ENCODE measurements around the gene B3GALT6.

B3GALT6 gene

GRCh38 chr1:1259951-1260600, 28.0 kb downstream of the B3GALT6 start:
- DNase-seq, result peak in 3 of 56 donors; percentile 11 to 27 (median 24)

DNA sequence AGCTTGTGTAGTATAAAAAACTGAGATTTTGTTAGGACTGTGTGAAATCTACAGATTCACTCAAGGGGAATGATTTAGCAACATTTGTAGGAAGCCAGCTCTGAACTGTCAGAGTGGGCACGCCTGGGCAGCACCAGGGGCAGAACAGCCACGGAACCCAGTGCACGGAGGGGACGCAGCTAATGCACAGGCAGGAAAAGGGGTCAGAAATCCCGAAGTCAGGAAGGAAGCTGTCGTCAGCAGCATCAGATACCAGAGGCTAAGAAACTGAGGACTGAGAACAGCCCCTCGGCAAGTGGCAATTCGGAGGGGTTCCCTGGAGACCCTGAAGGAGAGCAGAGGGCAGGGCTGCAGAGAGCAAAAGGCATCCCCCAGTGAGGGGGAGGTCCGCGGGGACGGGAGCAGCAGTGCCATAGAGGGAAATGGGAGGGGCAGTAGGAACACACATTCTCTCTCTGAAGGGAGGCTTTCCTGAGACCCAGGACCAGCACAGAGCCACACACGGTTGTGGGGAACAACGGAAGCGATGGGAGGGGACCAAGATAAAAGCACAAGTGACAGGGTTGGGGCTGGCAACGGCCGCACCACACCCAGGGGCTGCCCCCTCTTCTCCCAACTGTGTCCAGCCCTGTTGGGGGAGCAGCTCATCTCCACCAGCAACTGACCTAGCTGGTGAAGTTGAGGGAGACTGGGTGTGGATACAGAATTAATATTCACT, 29.0 kb downstream of the B3GALT6 start:
- DNase-seq, result no peak

- DNase-seq, result no peak
Measured at GRCh38 chr1:1262071-1262470, 30.0 kb downstream of the B3GALT6 start.

DNA sequence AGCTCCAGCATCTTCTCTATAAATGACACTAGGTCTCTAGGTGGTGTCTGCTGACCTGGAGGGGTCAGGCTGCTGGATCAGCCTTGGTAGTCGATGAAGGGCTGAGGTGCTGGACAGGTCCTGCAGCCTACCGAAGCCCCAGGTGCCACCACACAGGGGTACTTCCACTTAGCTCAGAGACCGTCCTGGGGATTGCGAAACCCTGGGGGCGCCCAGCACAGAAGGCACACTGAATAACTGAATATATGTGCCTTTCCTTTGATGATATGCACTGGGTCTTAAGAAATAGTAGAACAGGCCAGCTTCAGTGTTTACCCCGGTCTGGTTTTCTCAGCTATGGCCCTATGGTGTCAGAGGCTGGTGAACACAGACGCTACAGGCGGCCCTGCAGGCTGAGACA, 30.7 kb downstream of the B3GALT6 start:
- DNase-seq, result no peak

DNA sequence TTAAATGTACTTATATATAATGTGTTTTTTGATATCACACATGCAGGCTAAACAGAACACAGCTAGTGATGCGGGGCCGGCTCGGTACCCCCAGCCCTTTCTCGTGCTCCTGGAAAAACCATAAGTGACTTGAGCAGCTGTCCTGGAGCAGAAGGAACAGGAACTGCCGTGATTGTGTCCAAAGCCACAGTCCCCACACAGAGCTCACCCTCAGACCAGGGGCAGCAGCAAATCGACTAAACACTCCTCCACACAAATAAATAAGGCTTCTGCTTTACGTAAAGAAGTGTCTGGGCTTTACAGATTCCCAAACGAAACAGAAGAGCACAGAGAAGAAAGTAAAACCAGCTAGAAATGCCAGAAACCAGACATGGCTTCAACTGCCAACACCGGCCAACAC, 32.0 kb downstream of the B3GALT6 start:
- DNase-seq, result no peak

DNA sequence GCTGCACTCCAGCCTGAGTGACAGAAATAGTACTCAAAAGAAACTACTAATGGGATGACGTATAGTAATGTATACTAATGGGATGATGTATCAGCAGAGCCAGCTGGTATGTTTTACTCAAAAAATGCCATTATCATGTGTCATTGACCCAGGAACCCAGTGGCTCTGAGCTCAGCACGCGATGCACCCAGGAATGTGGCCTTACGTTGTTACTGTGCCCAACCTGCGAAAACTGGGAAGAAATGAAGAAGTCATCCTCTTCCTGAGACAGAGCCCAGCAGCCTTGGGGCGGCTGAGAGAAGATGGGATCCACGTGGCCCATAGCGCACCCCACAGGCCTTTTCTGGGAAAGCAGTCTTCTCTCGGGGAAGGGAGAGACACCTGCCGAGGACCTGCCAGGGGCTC, 32.8 kb downstream of the B3GALT6 start:
- no peak for DNase-seq

DNA sequence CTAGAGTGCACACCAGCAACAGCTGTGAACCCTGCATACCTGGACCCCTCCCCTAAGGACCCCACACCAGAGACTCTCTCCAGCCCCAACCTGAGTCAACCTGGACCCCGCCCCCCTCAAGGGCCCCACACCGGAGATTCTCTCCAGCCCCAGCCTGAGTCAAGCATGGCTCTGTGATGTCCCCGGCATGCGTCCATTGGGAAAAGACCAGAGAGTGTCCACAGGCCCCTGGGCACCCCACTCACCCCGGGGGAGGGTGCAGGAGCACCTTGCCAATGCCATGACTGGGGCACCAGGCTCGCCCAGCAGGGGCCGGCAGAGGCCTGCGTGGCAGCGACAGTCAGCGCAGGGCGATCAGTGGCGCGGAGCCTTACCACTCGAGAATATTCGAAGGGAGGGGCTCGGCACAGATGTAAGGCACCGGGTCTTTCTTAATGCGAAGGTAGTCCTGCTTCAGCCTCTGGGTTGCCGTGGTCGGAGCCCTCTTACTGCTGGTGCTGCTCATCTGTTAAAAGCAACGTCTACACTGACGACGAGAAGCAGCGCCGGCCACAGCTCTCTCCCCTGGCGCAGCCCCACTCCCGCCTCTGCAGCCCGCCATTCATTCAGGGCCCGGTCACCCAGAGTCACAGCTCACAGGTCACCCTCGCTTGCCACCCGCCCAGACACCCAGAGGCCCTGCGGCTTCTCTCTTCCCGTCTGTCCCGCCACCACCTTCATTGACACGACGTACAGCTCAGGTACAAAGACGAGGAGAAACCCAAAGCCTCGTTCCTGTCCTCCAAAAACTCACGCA, 35.6 kb downstream of the B3GALT6 start:
- DNase-seq, result no peak

- DNase-seq, result no peak
Measured at GRCh38 chr1:1268284-1268682, 36.2 kb downstream of the B3GALT6 start.

GRCh38 chr1:1270813-1271212, 38.8 kb downstream of the B3GALT6 start:
- no peak for DNase-seq

DNA sequence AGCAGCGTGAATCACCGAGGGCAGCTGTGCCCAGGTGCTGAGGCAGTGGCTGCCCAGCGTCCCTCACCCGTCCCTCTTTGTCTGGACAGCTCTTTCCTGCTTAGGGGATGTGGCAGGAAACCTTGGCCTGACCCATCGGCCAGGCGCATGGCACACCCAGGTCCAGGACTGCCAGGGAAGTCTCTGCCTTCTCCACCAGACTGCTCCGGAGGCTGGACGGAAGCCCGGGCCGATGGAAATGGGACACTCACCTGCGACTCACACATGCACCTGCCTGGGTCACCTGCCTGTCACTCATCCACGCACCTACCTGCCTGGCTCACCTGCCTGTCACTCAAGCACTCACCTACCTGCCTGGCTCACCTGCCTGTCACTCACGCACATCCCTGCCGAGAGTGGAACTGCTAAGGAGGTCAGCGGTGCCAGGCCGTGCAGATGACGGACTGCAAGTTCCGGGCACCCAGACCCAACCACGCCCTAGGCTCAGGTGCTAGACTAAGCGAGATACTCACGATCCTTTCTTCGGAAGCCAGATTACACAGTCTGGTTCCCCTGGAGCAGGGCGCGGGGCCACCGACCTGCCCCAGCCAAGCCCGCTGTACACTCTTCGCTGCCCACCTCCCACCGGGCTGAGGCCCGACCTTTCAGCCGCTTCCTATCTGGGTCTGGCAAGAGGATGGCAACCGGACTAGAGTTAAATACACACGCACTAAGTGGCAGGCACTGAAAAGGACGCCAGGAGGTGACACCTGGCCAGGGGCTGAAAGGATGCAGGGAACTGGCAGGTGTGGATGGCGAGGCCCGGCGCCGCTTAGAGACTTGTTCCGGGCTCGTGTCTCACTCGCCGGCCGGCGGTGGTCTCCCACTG, 40.5 kb downstream of the B3GALT6 start:
- DNase-seq, result no peak

DNA sequence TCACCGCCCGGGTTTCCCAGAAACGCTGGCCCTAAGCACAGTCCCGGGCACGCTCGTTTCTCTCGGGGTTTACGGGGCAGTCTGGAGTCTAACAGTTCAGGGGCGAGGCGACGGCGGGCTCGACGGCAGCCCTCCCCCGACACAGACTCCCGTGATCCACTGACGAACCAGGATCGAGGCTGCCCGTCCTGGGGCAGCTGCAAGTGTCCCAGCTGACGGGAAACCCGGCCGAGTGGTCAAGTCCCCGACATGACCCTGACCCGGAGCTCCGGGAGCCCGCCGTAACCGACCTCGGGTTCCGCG, 41.1 kb downstream of the B3GALT6 start:
- no peak for DNase-seq

DNA sequence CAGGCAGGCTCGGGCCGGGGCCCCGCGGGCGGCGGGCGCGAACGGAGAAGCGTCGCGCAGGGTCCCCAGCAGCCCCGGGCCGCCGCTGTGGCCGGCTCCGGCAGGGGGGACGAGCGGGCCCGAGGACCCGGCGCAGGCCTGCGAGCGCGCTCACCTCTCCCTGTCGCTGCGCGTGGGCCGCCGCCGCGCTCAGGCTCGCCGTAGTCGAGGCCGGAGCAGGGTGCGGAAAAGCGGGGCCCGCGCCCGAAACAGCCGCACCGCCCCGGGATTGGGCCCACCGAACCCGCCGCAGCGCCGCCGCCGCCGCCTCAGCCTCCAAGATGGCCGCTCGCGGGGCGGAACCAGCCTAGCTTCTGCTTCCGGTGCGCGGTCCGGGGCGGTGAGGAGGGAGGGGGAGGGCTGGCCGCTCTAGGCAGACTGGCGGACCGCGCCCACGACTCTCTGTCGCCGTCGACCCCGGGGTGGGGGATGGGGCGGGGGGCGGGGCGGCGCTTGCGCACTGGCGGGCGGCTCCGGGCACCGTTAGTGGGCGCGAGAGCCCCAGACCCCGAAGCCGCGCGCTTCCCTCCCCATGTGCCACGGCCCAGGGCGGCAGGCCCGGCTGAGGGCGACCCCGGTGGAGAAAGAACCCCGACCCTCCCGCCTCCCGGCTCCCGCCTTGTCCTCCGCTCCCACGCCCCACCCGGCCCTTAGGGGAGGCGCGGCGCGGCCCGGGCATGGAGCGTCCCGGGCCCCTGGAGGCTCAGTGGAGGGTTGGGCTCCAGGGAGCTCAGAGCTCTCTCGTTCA, 41.7 kb downstream of the B3GALT6 start, which contains the start of gene UBE2J2:
Gene UBE2J2, minus strand, starts transcription at position 343 of the 787 bp plus-strand sequence. CDS start 5,862 bp downstream, outside the sequence.
- peak; percentile 14 to 96 (median 89) for DNase-seq

- DNase-seq, result peak in 3 of 56 donors; percentile 50 to 63 (median 53)
Measured at GRCh38 chr1:1274299-1274930, 42.4 kb downstream of the B3GALT6 start.

DNA sequence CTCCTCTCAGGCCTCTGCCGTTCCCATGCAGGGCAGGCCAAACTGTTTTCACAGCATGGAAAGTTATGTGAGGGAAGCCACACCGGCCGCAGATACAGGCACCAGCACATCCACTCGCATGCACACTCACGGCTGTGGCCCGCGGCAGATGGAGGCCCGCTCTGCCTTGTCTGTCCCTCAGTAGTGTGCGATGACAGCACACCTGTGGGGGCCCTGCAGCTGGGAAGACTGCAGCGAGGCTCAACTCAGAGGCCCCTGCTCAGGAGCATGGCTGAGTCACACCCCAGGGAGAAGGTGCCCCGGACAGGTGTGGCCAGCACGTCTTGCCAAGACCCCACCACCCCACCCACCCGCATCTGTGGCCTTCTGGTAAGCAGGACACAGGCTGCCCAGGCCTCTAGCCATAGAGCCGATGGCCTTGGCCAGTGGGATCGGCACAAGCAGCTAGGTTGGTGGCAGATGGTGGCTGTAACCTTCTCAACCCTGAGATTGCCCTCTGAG, 42.9 kb downstream of the B3GALT6 start:
- no peak for DNase-seq

DNA sequence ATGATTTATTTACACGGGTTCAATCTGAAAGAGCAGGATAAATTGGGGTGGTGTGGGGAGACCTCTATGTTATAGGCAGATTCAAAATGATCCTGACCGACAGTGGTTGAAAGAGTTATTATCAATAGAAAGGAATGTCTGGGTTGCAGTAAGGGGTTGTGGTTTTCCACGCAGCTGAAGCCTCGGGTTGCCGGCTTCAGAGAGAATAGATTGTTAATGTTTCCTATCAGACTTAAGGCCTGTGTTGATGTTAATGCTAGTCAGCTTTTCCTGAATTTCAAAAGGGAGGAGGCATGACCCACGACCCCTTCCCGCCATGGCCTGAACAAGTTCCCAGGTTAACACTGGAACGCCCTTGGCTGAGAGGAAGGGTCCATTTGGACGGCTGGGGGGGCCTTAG, 43.8 kb downstream of the B3GALT6 start:
- DNase-seq, result no peak

GRCh38 chr1:1278620-1279019, 46.6 kb downstream of the B3GALT6 start:
- DNase-seq, result no peak

DNA sequence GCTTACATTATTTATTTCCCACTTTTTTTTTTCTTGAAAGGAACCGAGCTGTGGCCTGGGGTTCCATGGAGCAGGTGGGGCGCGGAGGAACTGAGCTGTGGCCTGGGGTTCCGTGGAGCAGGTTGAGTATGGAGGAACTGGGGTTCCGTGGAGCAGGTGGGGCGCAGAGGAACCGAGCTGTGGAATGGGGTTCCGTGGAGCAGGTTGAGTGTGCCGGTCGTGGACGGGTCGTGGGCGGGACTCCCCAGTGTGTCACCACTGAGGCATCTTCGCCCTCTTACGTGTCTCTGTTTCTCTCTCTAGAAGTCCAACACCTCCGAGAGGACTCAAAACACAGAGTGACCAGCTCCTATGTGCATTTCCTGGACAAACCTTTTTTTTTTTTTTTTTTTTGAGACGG, 47.0 kb downstream of the B3GALT6 start:
- no peak for DNase-seq

- DNase-seq, result no peak
Measured at GRCh38 chr1:1280782-1281481, 48.9 kb downstream of the B3GALT6 start.
